HG03159 (cell line): ENCODE data around the gene ABCC10.
"Not testable (repeated sequence)": the region's sequence is repeated elsewhere in the genome, so short reads cannot be mapped to it uniquely, and the experiment has no call there.

Experiments used
- ATAC-seq: cut with Tn5 transposase; IDR thresholded peaks from one replicate; pipeline ENCODE4 v1.9.1; 2021; ENCODE audit warnings: mild to moderate bottlenecking, moderate library complexity; ENCODE audit not compliant: unreplicated experiment

Gene ABCC10

GRCh38 chr6:43444582-43444981 lies 17.2 kb downstream of the ABCC10 start:
- no peak for ATAC-seq

DNA sequence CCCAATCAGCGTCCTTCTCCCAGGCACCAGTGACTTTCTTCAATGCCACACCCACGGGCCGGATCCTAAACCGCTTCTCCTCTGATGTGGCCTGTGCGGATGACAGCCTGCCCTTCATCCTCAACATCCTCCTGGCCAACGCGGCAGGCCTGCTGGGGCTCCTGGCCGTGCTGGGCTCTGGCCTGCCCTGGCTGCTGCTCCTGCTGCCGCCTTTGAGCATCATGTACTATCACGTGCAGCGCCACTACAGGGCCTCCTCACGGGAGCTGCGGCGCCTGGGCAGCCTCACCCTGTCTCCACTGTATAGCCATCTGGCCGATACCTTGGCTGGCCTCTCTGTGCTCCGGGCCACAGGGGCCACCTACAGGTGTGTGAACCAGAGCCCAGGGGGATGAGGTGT lies 18.2 kb downstream of the ABCC10 start:
- no peak for ATAC-seq

DNA sequence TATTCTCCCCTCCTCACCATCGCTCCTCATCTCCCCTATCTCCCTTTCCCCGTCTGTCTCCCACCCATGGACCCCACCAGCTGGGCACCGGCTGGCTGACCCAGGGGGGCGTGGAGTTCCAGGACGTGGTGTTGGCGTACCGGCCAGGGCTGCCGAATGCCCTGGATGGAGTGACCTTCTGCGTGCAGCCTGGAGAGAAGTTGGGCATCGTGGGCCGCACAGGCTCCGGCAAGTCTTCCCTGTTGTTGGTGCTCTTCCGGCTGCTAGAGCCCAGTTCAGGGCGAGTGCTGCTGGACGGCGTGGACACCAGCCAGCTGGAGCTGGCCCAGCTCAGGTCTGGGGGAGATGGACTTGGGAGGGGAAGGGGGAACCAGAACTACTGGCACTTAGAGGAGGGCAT lies 20.3 kb downstream of the ABCC10 start:
- no peak for ATAC-seq

DNA sequence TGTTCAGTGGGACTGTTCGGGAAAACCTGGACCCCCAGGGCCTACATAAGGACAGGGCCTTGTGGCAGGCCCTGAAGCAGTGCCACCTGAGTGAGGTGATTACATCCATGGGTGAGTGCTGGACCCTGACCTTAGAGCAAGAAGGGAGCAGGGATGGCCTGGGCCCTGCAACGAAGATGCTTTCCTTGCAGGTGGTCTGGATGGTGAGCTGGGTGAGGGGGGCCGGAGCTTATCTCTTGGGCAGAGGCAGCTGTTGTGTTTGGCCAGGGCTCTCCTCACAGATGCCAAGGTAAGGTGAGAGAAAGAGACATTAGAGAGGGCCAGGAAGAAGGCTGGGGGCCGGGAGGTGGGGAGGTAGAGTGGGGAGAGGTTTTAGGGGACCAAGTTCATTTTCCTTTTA lies 21.6 kb downstream of the ABCC10 start:
- ATAC-seq = no peak

- ATAC-seq = no peak
Observed at GRCh38 chr6:43450699-43451131, 23.4 kb downstream of the ABCC10 start.

GRCh38 chr6:43451348-43451747 lies 24.0 kb downstream of the ABCC10 start:
- no peak for ATAC-seq

- ATAC-seq = no peak
Observed at GRCh38 chr6:43451939-43452338, 24.6 kb downstream of the ABCC10 start.

GRCh38 chr6:43452896-43453295 lies 25.6 kb downstream of the ABCC10 start:
- no peak for ATAC-seq

GRCh38 chr6:43453831-43454230 lies 26.5 kb downstream of the ABCC10 start:
- ATAC-seq = no peak

- no peak for ATAC-seq
Observed at GRCh38 chr6:43454290-43454695, 27.0 kb downstream of the ABCC10 start.

GRCh38 chr6:43454696-43455530 lies 27.6 kb downstream of the ABCC10 start:
- ATAC-seq = no peak

DNA sequence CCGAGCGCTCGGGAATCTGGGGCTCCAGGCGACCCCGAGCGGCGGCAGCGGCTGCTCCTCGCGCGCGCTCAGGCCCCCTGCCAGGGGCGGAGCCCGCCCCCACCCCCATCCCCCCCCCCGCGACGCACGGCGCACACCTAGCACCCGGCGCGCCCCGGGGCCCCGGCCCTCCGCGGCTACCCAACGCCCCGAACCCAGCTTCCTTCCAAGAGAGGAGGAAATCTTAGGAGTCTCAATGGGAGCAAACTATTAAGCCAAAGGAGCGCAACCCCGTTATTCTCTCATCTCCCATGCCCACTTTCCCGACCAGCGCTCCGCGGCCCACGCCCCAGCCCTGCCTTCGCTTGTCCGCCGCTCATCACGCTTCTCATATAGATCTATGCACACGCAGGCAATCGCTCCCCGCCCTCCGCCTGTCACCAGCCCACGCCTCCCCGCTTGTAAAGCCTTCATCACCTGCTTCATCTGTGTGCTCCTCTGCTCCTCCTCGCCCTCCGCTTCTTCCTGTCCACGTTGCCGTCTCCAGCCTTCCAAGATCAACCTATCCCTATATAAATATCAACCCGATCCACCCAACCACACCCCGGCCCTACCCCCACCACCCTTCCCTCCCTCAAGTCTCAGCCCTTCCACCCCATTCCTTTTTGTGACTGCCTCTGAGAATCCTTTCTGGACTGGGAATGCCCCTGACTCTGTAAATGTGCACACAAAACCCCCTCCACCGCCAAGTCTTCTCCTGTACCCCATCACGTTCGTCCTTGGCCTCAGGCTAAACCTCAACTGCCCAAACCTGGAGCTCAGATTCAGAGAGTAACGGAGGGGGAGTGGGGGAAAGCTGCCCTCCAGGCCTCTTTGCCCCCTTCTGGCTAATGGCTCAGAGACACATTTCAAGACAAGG lies 28.4 kb downstream of the ABCC10 start, which contains the start of gene DLK2:
TSS of gene DLK2 (minus strand) at position 18 of the 898 bp plus-strand sequence. CDS start 723 bp downstream, outside the sequence.
- ATAC-seq = no peak

DNA sequence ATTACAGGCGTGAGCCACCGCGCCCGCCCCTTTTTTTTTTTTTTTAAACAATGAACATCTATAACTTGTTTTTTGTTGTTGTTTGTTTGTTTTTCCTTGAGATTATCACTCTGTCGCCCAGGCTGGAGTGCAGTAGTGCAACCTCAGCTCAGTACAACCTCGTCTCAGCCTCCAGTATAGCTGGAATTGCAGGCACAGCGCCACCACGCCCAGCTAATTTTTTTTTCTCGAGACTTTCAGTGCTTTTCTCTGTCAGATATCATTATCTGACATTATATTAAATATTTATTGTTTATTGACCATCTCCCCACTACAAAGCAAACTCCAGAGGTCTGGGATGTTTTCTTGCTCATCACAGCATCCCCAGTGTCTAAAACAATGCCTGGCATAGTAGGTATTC lies 30.3 kb downstream of the ABCC10 start:
- ATAC-seq = no peak

GRCh38 chr6:43458154-43458553 lies 30.8 kb downstream of the ABCC10 start:
- ATAC-seq = not testable (repeated sequence)

- no peak for ATAC-seq
Observed at GRCh38 chr6:43459535-43459934, 32.2 kb downstream of the ABCC10 start.

GRCh38 chr6:43460032-43460431 lies 32.7 kb downstream of the ABCC10 start:
- ATAC-seq = no peak

- no peak for ATAC-seq
Observed at GRCh38 chr6:43461936-43462335, 34.6 kb downstream of the ABCC10 start.

DNA sequence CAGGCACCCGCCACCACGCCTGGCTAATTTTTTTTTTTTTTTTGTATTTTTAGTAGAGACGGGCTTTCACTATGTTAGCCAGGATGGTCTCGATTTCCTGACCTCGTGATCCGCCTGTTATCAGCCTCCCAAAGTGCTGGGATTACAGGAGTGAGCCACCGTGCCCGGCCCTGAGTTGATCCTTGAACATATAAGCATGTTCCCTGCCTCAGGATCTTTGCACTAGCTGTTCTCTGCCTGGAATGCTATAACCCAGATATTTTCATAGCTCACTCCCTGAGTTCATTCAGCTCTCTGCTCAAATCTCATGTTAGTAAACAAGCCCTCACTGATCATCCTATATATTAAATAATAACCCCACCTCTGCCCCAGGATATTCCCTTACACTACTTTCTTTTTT lies 37.0 kb downstream of the ABCC10 start:
- ATAC-seq = no peak

- ATAC-seq = no peak
Observed at GRCh38 chr6:43465948-43466347, 38.6 kb downstream of the ABCC10 start.

DNA sequence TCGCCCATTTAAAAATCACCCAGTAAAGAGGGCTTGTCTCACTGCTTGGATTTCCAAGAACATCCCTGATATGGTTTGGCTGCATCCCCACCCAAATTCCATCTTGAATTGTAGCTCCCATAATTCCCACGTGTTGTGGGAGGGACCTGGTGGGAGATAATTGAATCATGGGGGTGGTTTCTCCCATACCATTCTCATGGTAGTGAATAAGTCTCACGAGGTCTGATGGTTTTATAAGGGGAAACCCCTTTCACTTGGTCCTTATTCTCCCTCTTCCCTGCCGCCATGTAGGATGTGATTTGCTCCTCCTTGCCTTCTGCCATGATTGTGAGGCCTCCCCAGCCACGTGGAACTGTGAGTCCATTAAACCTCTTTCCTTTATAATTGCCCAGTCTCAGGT lies 39.9 kb downstream of the ABCC10 start:
- ATAC-seq = not testable (repeated sequence)

DNA sequence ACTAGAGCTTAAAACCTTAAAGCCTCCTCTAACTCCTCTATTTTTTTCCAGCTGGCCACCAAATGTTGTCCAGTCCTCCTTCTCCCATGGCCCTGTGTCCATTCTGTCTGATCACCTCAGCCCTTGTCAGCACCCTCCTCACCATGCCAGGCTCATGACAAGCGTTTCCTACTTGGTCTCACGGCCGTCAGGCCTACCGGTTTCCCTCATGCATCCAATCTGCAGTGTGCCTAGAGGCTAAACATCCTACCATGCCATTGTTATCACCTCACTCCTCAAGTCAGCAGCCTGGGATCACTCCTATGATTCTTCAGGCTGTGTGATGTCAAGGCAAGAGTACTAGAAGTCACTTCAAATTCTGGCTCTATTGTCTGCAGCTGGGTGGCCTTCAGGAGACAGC lies 40.4 kb downstream of the ABCC10 start:
- no peak for ATAC-seq

GRCh38 chr6:43468240-43468639 lies 40.9 kb downstream of the ABCC10 start:
- no peak for ATAC-seq
